ENCODE data around the gene IFNG. TPM values are rescaled to one million over a fixed set of nuclear protein-coding genes. Genes with fewer than 3 reads are reported as not detected.

The IFNG gene
- total RNA-seq, 1 donor, result not detected

DNA sequence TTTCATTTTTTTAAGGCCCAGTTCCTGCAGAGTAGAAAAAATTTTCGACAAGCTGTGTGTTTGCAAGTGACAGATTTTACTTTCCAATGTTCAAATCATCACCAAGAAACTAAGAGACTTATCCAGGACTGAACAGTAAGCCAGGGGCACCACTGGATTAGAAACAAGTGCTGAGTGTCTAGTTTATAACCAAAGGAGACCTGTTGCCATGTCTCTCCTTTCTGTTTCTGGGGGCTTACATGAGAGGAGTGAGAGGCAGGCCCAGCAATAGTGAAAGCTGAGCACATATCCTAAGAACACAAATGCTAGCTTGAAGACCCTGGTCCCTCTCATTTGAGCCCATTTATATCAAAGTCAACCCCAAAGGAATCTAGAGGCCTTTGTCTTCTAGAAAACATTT lies 2.9 kb downstream of the IFNG start:
- TF ChIP-seq, protein P1, sequence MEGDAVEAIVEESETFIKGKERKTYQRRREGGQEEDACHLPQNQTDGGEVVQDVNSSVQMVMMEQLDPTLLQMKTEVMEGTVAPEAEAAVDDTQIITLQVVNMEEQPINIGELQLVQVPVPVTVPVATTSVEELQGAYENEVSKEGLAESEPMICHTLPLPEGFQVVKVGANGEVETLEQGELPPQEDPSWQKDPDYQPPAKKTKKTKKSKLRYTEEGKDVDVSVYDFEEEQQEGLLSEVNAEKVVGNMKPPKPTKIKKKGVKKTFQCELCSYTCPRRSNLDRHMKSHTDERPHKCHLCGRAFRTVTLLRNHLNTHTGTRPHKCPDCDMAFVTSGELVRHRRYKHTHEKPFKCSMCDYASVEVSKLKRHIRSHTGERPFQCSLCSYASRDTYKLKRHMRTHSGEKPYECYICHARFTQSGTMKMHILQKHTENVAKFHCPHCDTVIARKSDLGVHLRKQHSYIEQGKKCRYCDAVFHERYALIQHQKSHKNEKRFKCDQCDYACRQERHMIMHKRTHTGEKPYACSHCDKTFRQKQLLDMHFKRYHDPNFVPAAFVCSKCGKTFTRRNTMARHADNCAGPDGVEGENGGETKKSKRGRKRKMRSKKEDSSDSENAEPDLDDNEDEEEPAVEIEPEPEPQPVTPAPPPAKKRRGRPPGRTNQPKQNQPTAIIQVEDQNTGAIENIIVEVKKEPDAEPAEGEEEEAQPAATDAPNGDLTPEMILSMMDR (IDR thresholded peaks at IDR 0.05; ENCODE audit: insufficient read depth, low read length), result no peak

DNA sequence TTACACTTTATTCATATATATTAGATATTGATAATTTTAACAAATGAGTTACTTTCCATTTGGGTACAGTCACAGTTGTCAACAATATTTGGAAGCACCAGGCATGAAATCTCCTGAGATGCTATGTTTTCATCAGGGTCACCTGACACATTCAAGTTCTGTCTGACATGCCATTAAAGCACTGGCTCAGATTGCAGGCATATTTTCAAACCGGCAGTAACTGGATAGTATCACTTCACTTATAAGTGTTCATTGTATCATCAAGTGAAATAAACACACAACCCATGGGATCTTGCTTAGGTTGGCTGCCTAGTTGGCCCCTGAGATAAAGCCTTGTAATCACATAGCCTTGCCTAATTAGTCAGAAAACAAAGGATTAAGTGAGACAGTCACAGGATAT lies 4.8 kb downstream of the IFNG start:
- TF ChIP-seq, protein P1 (IDR thresholded peaks at IDR 0.05; ENCODE audit: insufficient read depth, low read length), result no peak
- H3K4me3 ChIP-seq (ENCODE audit: low read depth, low read length), result no peak overlapping the region
- DNase-seq (ENCODE audit: low read depth), result no peak

More for the DNA sequence above, 2.9 kb downstream of the IFNG start:
- no peak overlapping the region for H3K4me3 ChIP-seq (ENCODE audit: low read depth, low read length)
- DNase-seq (ENCODE audit: low read depth), result no peak

GRCh38 chr12:68148261-68148951 lies 11.1 kb downstream of the IFNG start:
- H3K4me3 ChIP-seq (ENCODE audit: low read depth, low read length), result no peak overlapping the region
- DNase-seq (ENCODE audit: low read depth), result no peak
- TF ChIP-seq, protein P1 (IDR thresholded peaks at IDR 0.05; ENCODE audit: insufficient read depth, low read length), result no peak

DNA sequence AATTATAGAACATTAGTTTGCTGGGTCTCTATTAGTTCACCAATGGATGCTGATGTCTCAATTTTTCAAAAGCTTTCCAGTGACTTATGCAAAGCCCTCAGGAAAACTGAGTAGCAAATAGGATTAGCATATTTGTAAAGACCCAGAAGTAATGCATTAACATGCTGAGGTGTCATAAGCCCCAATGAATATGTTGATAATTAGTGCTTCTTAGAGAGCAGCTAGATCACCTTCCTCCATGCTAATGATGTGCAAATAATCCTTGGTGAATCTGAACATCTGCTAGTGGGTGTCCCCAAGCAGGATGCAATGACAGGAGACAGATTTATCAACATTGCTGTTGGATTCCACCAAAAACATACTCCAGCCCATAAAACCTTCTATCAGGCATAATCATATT lies 19.0 kb downstream of the IFNG start:
- TF ChIP-seq, protein P1 (IDR thresholded peaks at IDR 0.05; ENCODE audit: insufficient read depth, low read length), result no peak
- no peak overlapping the region for H3K4me3 ChIP-seq (ENCODE audit: low read depth, low read length)
- DNase-seq (ENCODE audit: low read depth), result no peak

DNA sequence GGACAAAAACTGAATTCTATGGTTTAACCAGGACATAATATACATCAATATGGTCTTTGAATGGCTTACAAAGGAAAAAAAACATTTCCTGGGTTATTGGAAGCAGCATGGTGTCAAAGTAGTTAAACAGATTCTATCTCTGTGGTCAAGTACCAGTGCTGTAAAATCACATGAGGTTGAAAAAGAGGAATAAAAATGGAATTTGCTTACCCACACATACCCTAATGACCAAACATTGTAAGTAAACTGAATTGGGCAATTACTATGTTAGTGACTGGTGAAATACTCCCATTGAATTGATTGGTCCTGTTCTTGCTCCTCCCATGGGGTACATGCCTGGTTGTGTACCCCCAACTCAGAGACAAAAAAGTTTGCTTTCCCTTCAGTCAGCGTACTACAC lies 19.6 kb downstream of the IFNG start:
- no peak overlapping the region for H3K4me3 ChIP-seq (ENCODE audit: low read depth, low read length)
- TF ChIP-seq, protein P1 (IDR thresholded peaks at IDR 0.05; ENCODE audit: insufficient read depth, low read length), result no peak
- DNase-seq (ENCODE audit: low read depth), result no peak

DNA sequence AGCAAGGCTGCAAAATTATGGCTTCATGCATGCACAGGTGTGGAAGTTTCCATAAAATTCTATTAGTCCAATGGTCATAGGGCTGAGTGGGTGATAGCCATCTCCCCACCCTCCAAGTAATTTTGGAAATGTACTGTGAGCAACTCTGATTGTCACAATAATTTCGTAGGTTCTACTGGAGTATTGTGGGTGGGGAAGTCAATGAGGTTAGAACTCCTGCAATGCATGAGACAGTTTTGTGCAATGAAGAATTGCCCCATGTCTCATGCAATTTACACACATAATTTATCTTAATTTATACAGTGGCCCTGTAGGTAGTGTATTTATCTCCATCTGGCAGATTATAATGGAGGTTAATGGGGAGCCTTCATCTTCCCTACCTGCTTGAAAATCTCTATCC lies 20.5 kb downstream of the IFNG start:
- no peak overlapping the region for H3K4me3 ChIP-seq (ENCODE audit: low read depth, low read length)
- TF ChIP-seq, protein P1 (IDR thresholded peaks at IDR 0.05; ENCODE audit: insufficient read depth, low read length), result no peak
- DNase-seq (ENCODE audit: low read depth), result no peak

GRCh38 chr12:68138480-68138879 lies 21.1 kb downstream of the IFNG start:
- TF ChIP-seq, protein P1 (IDR thresholded peaks at IDR 0.05; ENCODE audit: insufficient read depth, low read length), result no peak
- DNase-seq (ENCODE audit: low read depth), result no peak
- H3K4me3 ChIP-seq (ENCODE audit: low read depth, low read length), result no peak overlapping the region
